Measurements from ENCODE around the gene MTMR1.

MTMR1 gene

DNA sequence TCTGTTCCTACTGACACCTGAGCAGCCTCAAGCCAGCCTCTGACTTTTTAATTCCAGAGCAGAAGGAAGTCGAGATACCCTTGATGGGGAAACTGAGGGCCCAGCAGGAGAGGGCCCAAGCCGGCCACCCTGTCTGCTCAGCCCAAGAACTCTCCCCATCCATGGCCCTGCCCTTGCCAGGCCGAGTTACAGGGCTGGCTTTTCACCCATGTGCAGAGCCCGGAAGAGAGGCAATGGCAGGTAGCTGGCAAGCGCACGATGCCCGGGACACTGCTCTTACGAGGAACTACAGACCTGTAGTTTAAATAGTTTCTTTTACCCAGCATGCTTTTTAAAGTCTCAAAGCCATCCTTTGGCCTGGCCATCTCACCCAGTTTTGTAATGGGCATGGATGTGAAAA is 79.9 kb downstream of the MTMR1 start:
- no peak for DNase-seq (ENCODE audit: low spot score)
- Histone ChIP-seq H3K36me3 (ENCODE audit: low read depth) (no peaks in the 10 kb centered on the region), H3K27ac (ENCODE audit: poor library complexity, severe bottlenecking) (no peak overlapping the region), H3K9me3 (ENCODE audit: severe bottlenecking) (no peaks in the 10 kb centered on the region), H3K4me3 (ENCODE audit: severe bottlenecking) (no peak overlapping the region), H3K4me1 (ENCODE audit: insufficient read depth, poor library complexity, severe bottlenecking) (no peaks in the 10 kb centered on the region), H3K27me3 (ENCODE audit: insufficient read depth, poor library complexity, severe bottlenecking) (no peaks in the 10 kb centered on the region)
- TF ChIP-seq, protein P1, sequence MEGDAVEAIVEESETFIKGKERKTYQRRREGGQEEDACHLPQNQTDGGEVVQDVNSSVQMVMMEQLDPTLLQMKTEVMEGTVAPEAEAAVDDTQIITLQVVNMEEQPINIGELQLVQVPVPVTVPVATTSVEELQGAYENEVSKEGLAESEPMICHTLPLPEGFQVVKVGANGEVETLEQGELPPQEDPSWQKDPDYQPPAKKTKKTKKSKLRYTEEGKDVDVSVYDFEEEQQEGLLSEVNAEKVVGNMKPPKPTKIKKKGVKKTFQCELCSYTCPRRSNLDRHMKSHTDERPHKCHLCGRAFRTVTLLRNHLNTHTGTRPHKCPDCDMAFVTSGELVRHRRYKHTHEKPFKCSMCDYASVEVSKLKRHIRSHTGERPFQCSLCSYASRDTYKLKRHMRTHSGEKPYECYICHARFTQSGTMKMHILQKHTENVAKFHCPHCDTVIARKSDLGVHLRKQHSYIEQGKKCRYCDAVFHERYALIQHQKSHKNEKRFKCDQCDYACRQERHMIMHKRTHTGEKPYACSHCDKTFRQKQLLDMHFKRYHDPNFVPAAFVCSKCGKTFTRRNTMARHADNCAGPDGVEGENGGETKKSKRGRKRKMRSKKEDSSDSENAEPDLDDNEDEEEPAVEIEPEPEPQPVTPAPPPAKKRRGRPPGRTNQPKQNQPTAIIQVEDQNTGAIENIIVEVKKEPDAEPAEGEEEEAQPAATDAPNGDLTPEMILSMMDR (IDR thresholded peaks at IDR 0.05; ENCODE audit: poor library complexity, severe bottlenecking) = no peak
- ATAC-seq (ENCODE audit: low read depth) = no peak

- ATAC-seq (ENCODE audit: low read depth) = no peak
Measured at GRCh38 chrX:150773634-150774033, 80.4 kb downstream of the MTMR1 start.

DNA sequence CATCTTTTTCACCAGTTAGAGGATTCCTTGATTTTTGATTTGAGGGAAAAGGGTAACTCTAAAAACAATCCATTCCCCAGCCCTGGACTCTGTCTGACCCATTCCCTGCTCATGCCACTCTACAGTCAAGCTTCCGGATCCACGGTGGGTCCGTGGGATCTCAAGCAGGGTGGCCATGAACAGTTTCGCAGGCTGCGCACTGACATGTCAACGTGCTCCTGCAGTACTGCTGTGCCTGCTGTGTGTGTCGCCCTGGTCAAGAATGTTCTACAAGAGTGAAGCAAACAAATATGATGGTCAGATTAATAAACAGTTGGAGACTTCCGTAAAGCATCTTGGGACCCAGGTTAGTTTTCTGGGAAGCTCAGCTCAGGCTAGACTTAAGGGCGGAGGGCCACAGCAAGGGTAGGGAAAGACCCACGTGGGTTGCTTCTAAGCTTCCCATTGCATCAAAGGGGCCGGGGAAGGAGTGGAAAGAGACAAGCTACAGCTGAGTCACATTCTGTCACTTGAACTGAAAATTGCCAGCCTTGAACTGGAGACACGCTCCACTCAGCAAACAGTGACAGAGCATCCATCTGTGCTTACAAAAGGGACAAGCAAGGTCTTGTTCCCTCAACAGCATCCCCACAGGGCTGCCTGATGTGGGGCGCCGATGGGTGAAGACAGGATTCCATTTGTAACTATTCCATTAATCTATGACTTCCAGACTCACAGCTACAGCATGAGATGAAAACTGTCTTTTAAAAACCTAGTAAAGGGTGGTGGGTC is 81.8 kb downstream of the MTMR1 start:
- no peak overlapping the region for H3K4me3 ChIP-seq (ENCODE audit: severe bottlenecking)
- DNase-seq (ENCODE audit: low spot score) (no peak), ATAC-seq (ENCODE audit: low read depth) (no peak)
- H3K4me1 ChIP-seq (ENCODE audit: insufficient read depth, poor library complexity, severe bottlenecking) = no peaks in the 10 kb centered on the region
- no peaks in the 10 kb centered on the region for H3K36me3 ChIP-seq (ENCODE audit: low read depth)
- no peaks in the 10 kb centered on the region for H3K9me3 ChIP-seq (ENCODE audit: severe bottlenecking)
- no peak overlapping the region for H3K27ac ChIP-seq (ENCODE audit: poor library complexity, severe bottlenecking)
- no peaks in the 10 kb centered on the region for H3K27me3 ChIP-seq (ENCODE audit: insufficient read depth, poor library complexity, severe bottlenecking)
- TF ChIP-seq, protein P1 (IDR thresholded peaks at IDR 0.05; ENCODE audit: poor library complexity, severe bottlenecking) = no peak

More at GRCh38 chrX:150773634-150774033, 80.4 kb downstream of the MTMR1 start:
- H3K36me3 ChIP-seq (ENCODE audit: low read depth) = no peaks in the 10 kb centered on the region
- no peaks in the 10 kb centered on the region for H3K4me1 ChIP-seq (ENCODE audit: insufficient read depth, poor library complexity, severe bottlenecking)
- TF ChIP-seq, protein P1 (IDR thresholded peaks at IDR 0.05; ENCODE audit: poor library complexity, severe bottlenecking) = no peak
- no peak overlapping the region for H3K27ac ChIP-seq (ENCODE audit: poor library complexity, severe bottlenecking)
- no peak for DNase-seq (ENCODE audit: low spot score)
- no peaks in the 10 kb centered on the region for H3K9me3 ChIP-seq (ENCODE audit: severe bottlenecking)
- no peaks in the 10 kb centered on the region for H3K27me3 ChIP-seq (ENCODE audit: insufficient read depth, poor library complexity, severe bottlenecking)
- no peak overlapping the region for H3K4me3 ChIP-seq (ENCODE audit: severe bottlenecking)

- no peaks in the 10 kb centered on the region for H3K27me3 ChIP-seq (ENCODE audit: insufficient read depth, poor library complexity, severe bottlenecking)
- DNase-seq (ENCODE audit: low spot score) (no peak), ATAC-seq (ENCODE audit: low read depth) (no peak)
- no peak overlapping the region for H3K4me3 ChIP-seq (ENCODE audit: severe bottlenecking)
- TF ChIP-seq, protein P1 (IDR thresholded peaks at IDR 0.05; ENCODE audit: poor library complexity, severe bottlenecking) = no peak
- H3K9me3 ChIP-seq (ENCODE audit: severe bottlenecking) = no peaks in the 10 kb centered on the region
- H3K27ac ChIP-seq (ENCODE audit: poor library complexity, severe bottlenecking) = no peak overlapping the region
- H3K36me3 ChIP-seq (ENCODE audit: low read depth) = no peaks in the 10 kb centered on the region
- H3K4me1 ChIP-seq (ENCODE audit: insufficient read depth, poor library complexity, severe bottlenecking) = no peaks in the 10 kb centered on the region
Measured at GRCh38 chrX:150775569-150776350, 82.6 kb downstream of the MTMR1 start.

Measured in RWPE2 (cell line).